Mesodermal cell (in vitro differentiated cells): ENCODE measurements around the gene GNA12.

Experiments
- H3K27ac ChIP-seq: 2 replicates; pipeline ENCODE4 v1.7.0; 2013; ENCODE audit warnings: mild to moderate bottlenecking, low read depth, low read length, moderate library complexity; ENCODE audit not compliant: severe bottlenecking
- H3K36me3 ChIP-seq: 2 replicates; pipeline ENCODE4 v1.7.1; 2013; ENCODE audit warnings: mild to moderate bottlenecking, low read length, moderate library complexity; ENCODE audit not compliant: control insufficient read depth, insufficient read depth
- H3K4me1 ChIP-seq: one replicate; pipeline ENCODE4 v1.7.1; 2013; ENCODE audit warnings: mild to moderate bottlenecking, low read length; ENCODE audit not compliant: insufficient read depth, control insufficient read depth, poor library complexity, severe bottlenecking
- H3K4me3 ChIP-seq: 2 replicates; pipeline ENCODE4 v1.7.0; 2013; ENCODE audit warnings: low read length, control low read depth, mild to moderate bottlenecking; ENCODE audit not compliant: insufficient read depth, poor library complexity, severe bottlenecking; ENCODE audit errors: extremely low read depth
- H3K9me3 ChIP-seq: 2 replicates; pipeline ENCODE4 v1.7.1; 2013; ENCODE audit warnings: mild to moderate bottlenecking, low read length, moderate library complexity; ENCODE audit not compliant: control insufficient read depth
- WGBS, 2 experiments: methylation state at CpG; one replicate each; pipeline ENCODE4 v1.1.5; 2013; ENCODE audit warnings: missing lambda C conversion rate in 2 of 2; ENCODE audit not compliant: insufficient coverage in 2 of 2; 5-methylcytosine and 5-hydroxymethylcytosine counted together

GNA12 gene

GRCh38 chr7:2838451-2838850, 5.7 kb downstream of the GNA12 start:
- H3K9me3 ChIP-seq: no peaks in the 10 kb centered on the region
- no CpG with 5 or more reads among the region's 3 CpGs for WGBS, 2 experiments
- H3K4me3 ChIP-seq: no peak overlapping the region
- H3K36me3 ChIP-seq: peaks cover 70% of the 10 kb centered on the region
- no peak overlapping the region for H3K27ac ChIP-seq
- H3K4me1 ChIP-seq: peaks cover 10% of the 10 kb centered on the region

- peak overlapping the region; percentile 47 for H3K27ac ChIP-seq
- WGBS, 2 experiments: 68 to 70% methylated on average over 1 to 3 of the region's 3 CpGs
- H3K36me3 ChIP-seq: peaks cover 76% of the 10 kb centered on the region
- H3K4me1 ChIP-seq: peaks cover 10% of the 10 kb centered on the region
- H3K4me3 ChIP-seq: no peak overlapping the region
- no peaks in the 10 kb centered on the region for H3K9me3 ChIP-seq
Measured at GRCh38 chr7:2837496-2837895, 6.6 kb downstream of the GNA12 start.

GRCh38 chr7:2834748-2835441, 9.2 kb downstream of the GNA12 start:
- Histone ChIP-seq H3K9me3 (no peaks in the 10 kb centered on the region), H3K4me3 (no peak overlapping the region), H3K4me1 (peaks cover 10% of the 10 kb centered on the region), H3K27ac (no peak overlapping the region), H3K36me3 (peaks cover 56% of the 10 kb centered on the region)
- WGBS, 2 experiments: 94 to 96% methylated on average over 9 to 14 of the region's 17 CpGs

GRCh38 chr7:2833083-2833910, 10.8 kb downstream of the GNA12 start:
- no peak overlapping the region for H3K4me3 ChIP-seq
- H3K9me3 ChIP-seq: no peaks in the 10 kb centered on the region
- no peak overlapping the region for H3K27ac ChIP-seq
- peaks cover 47% of the 10 kb centered on the region for H3K36me3 ChIP-seq
- H3K4me1 ChIP-seq: peaks cover 9% of the 10 kb centered on the region
- 88 to 95% methylated on average over 10 to 19 of the region's 19 CpGs for WGBS, 2 experiments

- no peaks in the 10 kb centered on the region for H3K9me3 ChIP-seq
- H3K36me3 ChIP-seq: peaks cover 49% of the 10 kb centered on the region
- H3K4me3 ChIP-seq: no peak overlapping the region
- WGBS, 2 experiments: 96 to 97% methylated on average over 11 of the region's 12 CpGs
- H3K4me1 ChIP-seq: peaks cover 3% of the 10 kb centered on the region
- H3K27ac ChIP-seq: no peak overlapping the region
Measured at GRCh38 chr7:2832461-2832860, 11.6 kb downstream of the GNA12 start.

GRCh38 chr7:2830609-2831376, 13.3 kb downstream of the GNA12 start:
- H3K9me3 ChIP-seq: no peaks in the 10 kb centered on the region
- WGBS, 2 experiments: 91 to 92% methylated on average over 8 of the region's 8 CpGs
- no peak overlapping the region for H3K4me3 ChIP-seq
- no peak overlapping the region for H3K27ac ChIP-seq
- peaks cover 3% of the 10 kb centered on the region for H3K4me1 ChIP-seq
- H3K36me3 ChIP-seq: peaks cover 49% of the 10 kb centered on the region

- Histone ChIP-seq H3K9me3 (no peaks in the 10 kb centered on the region), H3K27ac (no peak overlapping the region), H3K4me3 (no peak overlapping the region), H3K4me1 (peaks cover 3% of the 10 kb centered on the region), H3K36me3 (peaks cover 32% of the 10 kb centered on the region)
- WGBS, 2 experiments: 85 to 95% methylated on average over 2 to 4 of the region's 5 CpGs
Measured at GRCh38 chr7:2829040-2829439, 15.1 kb downstream of the GNA12 start.

- Histone ChIP-seq H3K4me1 (peaks cover 16% of the 10 kb centered on the region), H3K9me3 (no peaks in the 10 kb centered on the region), H3K36me3 (peaks cover 19% of the 10 kb centered on the region), H3K27ac (no peak overlapping the region), H3K4me3 (no peak overlapping the region)
- WGBS, 2 experiments: 100% methylated on average over 1 of the region's 2 CpGs
Measured at GRCh38 chr7:2826771-2827170, 17.3 kb downstream of the GNA12 start.

GRCh38 chr7:2825559-2826227, 18.4 kb downstream of the GNA12 start:
- Histone ChIP-seq H3K36me3 (peaks cover 19% of the 10 kb centered on the region), H3K4me3 (no peak overlapping the region), H3K4me1 (peaks cover 25% of the 10 kb centered on the region), H3K27ac (no peak overlapping the region), H3K9me3 (no peaks in the 10 kb centered on the region)
- 82 to 87% methylated on average over 16 to 19 of the region's 20 CpGs for WGBS, 2 experiments
